HL-60 (cell line): Measurements from ENCODE around the gene FN3KRP.

ENCODE experiments used
- CTCF ChIP-seq: IDR thresholded peaks from one replicate; pipeline ENCODE4 v1.5.1; 2011; ENCODE audit warnings: low read length, control low read depth, inconsistent platforms; ENCODE audit not compliant: insufficient read depth
- REST ChIP-seq: IDR thresholded peaks from 2 replicates; pipeline ENCODE4 v1.6.1; 2012; ENCODE audit warnings: low read depth; ENCODE audit not compliant: insufficient replicate concordance

GRCh38 chr17:82767041-82767754 is 50.7 kb downstream of the FN3KRP start:
- TF ChIP-seq CTCF (peak; percentile 50), REST (no peak)
